Peyer's patch (tissue), 4 donors: ENCODE data around the gene ERC1. TPM values are rescaled to one million over a fixed set of nuclear protein-coding genes. Genes with fewer than 3 reads are reported as not detected.

Experiments
- DNase-seq, 3 donors: peaks; one replicate each; pipeline ENCODE4 v3.0.0-alpha.2; 2017 to 2019
- H3K27ac ChIP-seq, 4 donors: fragments of 200-600 bp; sonication (generic); one replicate each; pipeline ENCODE4 v1.5.1; 2016 to 2019
- H3K27me3 ChIP-seq, 2 donors: fragments of 200-600 bp; sonication (generic); one replicate each; pipeline ENCODE4 v1.5.1; 2019
- H3K36me3 ChIP-seq, 3 donors: fragments of 200-600 bp; sonication (generic); one replicate each; pipeline ENCODE4 v1.5.1; 2016 to 2019
- H3K4me1 ChIP-seq, 4 donors: fragments of 200-600 bp; sonication (generic); one replicate each; pipeline ENCODE4 v1.5.1; 2016 to 2019
- H3K4me3 ChIP-seq, 4 donors: fragments of 200-600 bp; sonication (generic); 1 replicate in 3 of 4; 2 replicates in 1 of 4; pipeline ENCODE4 v1.5.1; 2016 to 2019; ENCODE audit warnings: mild to moderate bottlenecking in 1 of 4
- H3K9me3 ChIP-seq, 4 donors: fragments of 200-600 bp; sonication (generic); one replicate each; pipeline ENCODE4 v1.5.1; 2016 to 2019; ENCODE audit warnings: mild to moderate bottlenecking in 1 of 4
- POLR2A ChIP-seq, 2 donors: fragments of 450-650 bp; IDR thresholded peaks; one replicate each; pipeline ENCODE4 v1.5.1; 2017; ENCODE audit warnings: antibody characterized with exemption in 2 of 2, mild to moderate bottlenecking in 2 of 2, moderate library complexity in 2 of 2
- total RNA-seq, 4 donors: library from RNA; depleted of rRNA; stranded (reverse); fragments of >200 nt; gene quantifications; one replicate each; pipeline ENCODE4 v1.1.0, GENCODE V29; 2016
- TF ChIP-seq, protein P1 (sequence below), 6 experiments: fragments of 450-650 bp in 4 of 6; fragments of 200-600 bp in 2 of 6; sonication (generic) in 1 of 6; IDR thresholded peaks; one replicate each; pipeline ENCODE4 v1.5.1; 2017 to 2019; ENCODE audit warnings: antibody characterized with exemption in 6 of 6, mild to moderate bottlenecking in 3 of 6, moderate library complexity in 1 of 6

Gene ERC1
- total RNA-seq, 4 donors from 2014 or later, result 26.5 to 184 (median 31.7) TPM

DNA sequence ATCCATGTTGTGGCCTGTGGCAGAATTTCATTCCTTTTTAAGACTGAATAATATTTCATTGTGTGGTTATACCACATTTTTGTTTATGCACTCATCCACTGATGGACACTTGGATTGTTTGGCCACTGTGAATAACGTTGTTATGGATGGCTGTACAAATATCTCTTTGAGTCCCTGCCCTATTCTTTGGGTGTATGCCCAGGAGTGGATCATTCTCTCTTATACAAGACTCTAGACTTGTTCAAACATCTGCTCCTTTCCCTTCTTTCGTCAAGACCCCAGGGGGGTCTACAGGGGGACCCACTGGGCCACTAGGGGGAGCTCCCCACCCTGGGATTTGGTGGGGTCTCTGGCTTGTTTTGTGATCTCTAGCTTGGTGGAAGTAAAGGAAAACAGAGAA, 526.0 kb downstream of the ERC1 start:
- no peaks in the 10 kb centered on the region for H3K27me3 ChIP-seq
- H3K4me3 ChIP-seq, result no peak overlapping the region
- no peak overlapping the region for H3K27ac ChIP-seq
- H3K9me3 ChIP-seq, result no peaks in the 10 kb centered on the region
- H3K36me3 ChIP-seq, result no peaks in the 10 kb centered on the region
- peaks cover 0 to 12% (median 0%) of the 10 kb centered on the region in 4 donors for H3K4me1 ChIP-seq
- TF ChIP-seq, protein P1, sequence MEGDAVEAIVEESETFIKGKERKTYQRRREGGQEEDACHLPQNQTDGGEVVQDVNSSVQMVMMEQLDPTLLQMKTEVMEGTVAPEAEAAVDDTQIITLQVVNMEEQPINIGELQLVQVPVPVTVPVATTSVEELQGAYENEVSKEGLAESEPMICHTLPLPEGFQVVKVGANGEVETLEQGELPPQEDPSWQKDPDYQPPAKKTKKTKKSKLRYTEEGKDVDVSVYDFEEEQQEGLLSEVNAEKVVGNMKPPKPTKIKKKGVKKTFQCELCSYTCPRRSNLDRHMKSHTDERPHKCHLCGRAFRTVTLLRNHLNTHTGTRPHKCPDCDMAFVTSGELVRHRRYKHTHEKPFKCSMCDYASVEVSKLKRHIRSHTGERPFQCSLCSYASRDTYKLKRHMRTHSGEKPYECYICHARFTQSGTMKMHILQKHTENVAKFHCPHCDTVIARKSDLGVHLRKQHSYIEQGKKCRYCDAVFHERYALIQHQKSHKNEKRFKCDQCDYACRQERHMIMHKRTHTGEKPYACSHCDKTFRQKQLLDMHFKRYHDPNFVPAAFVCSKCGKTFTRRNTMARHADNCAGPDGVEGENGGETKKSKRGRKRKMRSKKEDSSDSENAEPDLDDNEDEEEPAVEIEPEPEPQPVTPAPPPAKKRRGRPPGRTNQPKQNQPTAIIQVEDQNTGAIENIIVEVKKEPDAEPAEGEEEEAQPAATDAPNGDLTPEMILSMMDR (IDR thresholded peaks at IDR 0.05), result peak in 1 of 6 experiments; percentile 10
- TF ChIP-seq POLR2A (IDR thresholded peaks at IDR 0.05), result no peak
- peak in 1 of 3 donors; percentile 32 for DNase-seq

DNA sequence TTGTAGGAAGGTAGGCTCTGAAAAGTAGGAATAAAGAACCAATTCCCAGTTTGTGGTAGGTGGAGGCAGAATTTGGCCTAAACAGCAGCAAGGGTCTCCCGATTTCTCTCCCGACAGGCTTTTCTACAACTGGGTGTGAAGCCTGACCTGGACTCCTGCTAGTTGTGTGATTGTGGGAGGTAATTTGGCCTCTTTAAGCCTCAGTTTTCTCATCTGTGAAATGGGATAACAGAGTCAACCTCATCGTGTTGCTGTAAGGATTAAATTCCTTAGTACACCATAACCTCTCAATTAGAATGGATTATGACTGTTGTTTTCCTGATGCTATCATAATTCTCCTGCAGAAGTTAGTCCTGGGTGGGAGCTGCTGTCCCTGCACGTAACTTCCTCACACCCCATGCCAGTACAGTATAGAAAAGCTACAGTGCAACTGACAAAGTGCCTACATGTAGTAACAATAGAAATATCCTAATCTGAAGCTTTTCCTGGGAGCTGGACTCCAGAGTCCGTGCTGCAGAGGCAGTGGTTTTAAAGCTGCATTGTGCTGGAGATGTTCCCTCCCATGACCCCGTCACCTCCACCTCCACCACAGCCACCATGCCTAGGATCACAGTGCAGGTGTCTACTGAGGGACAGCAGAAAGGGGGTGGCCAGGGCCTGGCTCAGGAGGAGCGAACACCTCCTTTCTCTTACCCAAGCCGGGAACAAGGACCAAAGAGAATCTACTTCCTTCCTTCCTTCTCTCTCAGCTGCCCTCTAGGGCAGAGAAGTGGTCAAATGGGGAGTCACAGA, 526.9 kb downstream of the ERC1 start:
- no peak for DNase-seq
- peaks cover 0 to 12% (median 0%) of the 10 kb centered on the region in 4 donors for H3K4me1 ChIP-seq
- no peaks in the 10 kb centered on the region for H3K9me3 ChIP-seq
- no peaks in the 10 kb centered on the region for H3K36me3 ChIP-seq
- TF ChIP-seq POLR2A (IDR thresholded peaks at IDR 0.05), result no peak
- no peak overlapping the region for H3K27ac ChIP-seq
- H3K27me3 ChIP-seq, result no peaks in the 10 kb centered on the region
- no peak overlapping the region for H3K4me3 ChIP-seq

- DNase-seq, result no peak
- Histone ChIP-seq H3K27ac (no peak overlapping the region), H3K4me3 (peak overlapping the region in 1 of 4 donors; percentile 3)
These were observed 527.8 kb downstream of the ERC1 start for GRCh38 chr12:1518591-1519516.

GRCh38 chr12:1519642-1520041, 528.6 kb downstream of the ERC1 start:
- TF ChIP-seq, protein P1 (IDR thresholded peaks at IDR 0.05), result no peak
- no peak for TF ChIP-seq POLR2A (IDR thresholded peaks at IDR 0.05)
- no peaks in the 10 kb centered on the region for H3K9me3 ChIP-seq
- no peak overlapping the region for H3K27ac ChIP-seq
- H3K4me3 ChIP-seq, result no peak overlapping the region
- no peak for DNase-seq
- H3K4me1 ChIP-seq, result peaks cover 0 to 12% (median 0%) of the 10 kb centered on the region in 4 donors
- H3K27me3 ChIP-seq, result no peaks in the 10 kb centered on the region
- no peaks in the 10 kb centered on the region for H3K36me3 ChIP-seq

More at GRCh38 chr12:1518591-1519516, 527.8 kb downstream of the ERC1 start:
- Histone ChIP-seq H3K4me1 (peaks cover 0 to 12% (median 0%) of the 10 kb centered on the region in 4 donors), H3K27me3 (no peaks in the 10 kb centered on the region), H3K36me3 (no peaks in the 10 kb centered on the region), H3K9me3 (no peaks in the 10 kb centered on the region)
- TF ChIP-seq POLR2A (IDR thresholded peaks at IDR 0.05), result no peak
- TF ChIP-seq, protein P1 (IDR thresholded peaks at IDR 0.05), result no peak

GRCh38 chr12:1523046-1523445, 532.0 kb downstream of the ERC1 start:
- Histone ChIP-seq H3K4me3 (no peak overlapping the region), H3K9me3 (no peaks in the 10 kb centered on the region), H3K27me3 (no peaks in the 10 kb centered on the region), H3K4me1 (peaks cover 0 to 12% (median 0%) of the 10 kb centered on the region in 4 donors), H3K36me3 (no peaks in the 10 kb centered on the region), H3K27ac (no peak overlapping the region)
- DNase-seq, result no peak
- TF ChIP-seq, protein P1 (IDR thresholded peaks at IDR 0.05), result no peak
- TF ChIP-seq POLR2A (IDR thresholded peaks at IDR 0.05), result no peak
